Sigmoid colon (tissue), 4 donors: ENCODE measurements around the gene SECTM1.

Experiments
- POLR2AphosphoS5 ChIP-seq, 4 donors: sonication (generic); formaldehyde crosslinking; IDR thresholded peaks; one replicate each; pipeline ENCODE4 v1.6.1; 2017; ENCODE audit warnings: antibody characterized with exemption in 4 of 4
- TF ChIP-seq, protein P1 (sequence below), 4 experiments: fragments of 450-650 bp in 3 of 4; fragments of 200-600 bp in 1 of 4; IDR thresholded peaks; one replicate each; pipeline ENCODE4 v1.5.1; 2016 to 2019; ENCODE audit warnings: antibody characterized with exemption in 4 of 4, mild to moderate bottlenecking in 3 of 4, moderate library complexity in 2 of 4

DNA sequence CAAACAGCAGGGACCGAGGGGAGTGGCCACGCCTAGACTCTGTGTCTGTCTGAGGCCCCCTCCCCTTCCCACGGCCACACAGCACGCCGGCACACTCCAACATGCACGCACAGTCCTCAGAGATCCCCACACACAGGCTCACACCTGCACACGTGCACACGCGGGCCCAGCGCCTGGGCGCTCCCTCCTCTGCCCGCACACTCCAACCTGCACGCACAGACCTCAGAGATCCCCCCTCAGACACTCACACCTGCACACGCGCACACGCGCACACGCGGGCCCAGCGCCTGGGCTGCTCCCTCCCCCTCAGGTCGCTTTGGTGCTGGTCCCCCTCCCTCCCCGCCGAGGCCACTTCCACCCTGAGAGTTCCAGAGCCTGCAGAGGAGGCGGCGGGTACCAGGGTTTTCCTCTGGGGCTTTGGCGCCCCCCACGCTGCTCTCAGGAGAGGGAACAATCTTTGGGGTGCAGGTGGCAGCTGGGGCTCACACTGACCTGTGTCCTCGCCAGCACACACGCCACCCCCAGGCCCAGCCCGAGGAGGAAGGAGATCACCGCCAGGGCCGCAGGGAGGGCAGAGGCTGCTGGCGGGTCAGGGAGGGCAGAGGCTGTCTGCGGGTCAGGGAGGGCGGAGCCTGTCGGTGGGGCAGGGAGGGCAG lies 17.7 kb downstream of the SECTM1 start:
- TF ChIP-seq, protein P1, sequence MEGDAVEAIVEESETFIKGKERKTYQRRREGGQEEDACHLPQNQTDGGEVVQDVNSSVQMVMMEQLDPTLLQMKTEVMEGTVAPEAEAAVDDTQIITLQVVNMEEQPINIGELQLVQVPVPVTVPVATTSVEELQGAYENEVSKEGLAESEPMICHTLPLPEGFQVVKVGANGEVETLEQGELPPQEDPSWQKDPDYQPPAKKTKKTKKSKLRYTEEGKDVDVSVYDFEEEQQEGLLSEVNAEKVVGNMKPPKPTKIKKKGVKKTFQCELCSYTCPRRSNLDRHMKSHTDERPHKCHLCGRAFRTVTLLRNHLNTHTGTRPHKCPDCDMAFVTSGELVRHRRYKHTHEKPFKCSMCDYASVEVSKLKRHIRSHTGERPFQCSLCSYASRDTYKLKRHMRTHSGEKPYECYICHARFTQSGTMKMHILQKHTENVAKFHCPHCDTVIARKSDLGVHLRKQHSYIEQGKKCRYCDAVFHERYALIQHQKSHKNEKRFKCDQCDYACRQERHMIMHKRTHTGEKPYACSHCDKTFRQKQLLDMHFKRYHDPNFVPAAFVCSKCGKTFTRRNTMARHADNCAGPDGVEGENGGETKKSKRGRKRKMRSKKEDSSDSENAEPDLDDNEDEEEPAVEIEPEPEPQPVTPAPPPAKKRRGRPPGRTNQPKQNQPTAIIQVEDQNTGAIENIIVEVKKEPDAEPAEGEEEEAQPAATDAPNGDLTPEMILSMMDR (IDR thresholded peaks at IDR 0.05) = no peak
- TF ChIP-seq POLR2AphosphoS5 (IDR thresholded peaks at IDR 0.05) = no peak
